HG03175 (cell line): Measurements from ENCODE around the gene CHCHD2.
"Not testable (repeated sequence)": the region's sequence is repeated elsewhere in the genome, so short reads cannot be mapped to it uniquely, and the experiment has no call there.

ENCODE experiments used
- ATAC-seq: cut with Tn5 transposase; IDR thresholded peaks from one replicate; pipeline ENCODE4 v1.9.1; 2021; ENCODE audit warnings: mild to moderate bottlenecking, moderate library complexity; ENCODE audit not compliant: unreplicated experiment

CHCHD2 gene

DNA sequence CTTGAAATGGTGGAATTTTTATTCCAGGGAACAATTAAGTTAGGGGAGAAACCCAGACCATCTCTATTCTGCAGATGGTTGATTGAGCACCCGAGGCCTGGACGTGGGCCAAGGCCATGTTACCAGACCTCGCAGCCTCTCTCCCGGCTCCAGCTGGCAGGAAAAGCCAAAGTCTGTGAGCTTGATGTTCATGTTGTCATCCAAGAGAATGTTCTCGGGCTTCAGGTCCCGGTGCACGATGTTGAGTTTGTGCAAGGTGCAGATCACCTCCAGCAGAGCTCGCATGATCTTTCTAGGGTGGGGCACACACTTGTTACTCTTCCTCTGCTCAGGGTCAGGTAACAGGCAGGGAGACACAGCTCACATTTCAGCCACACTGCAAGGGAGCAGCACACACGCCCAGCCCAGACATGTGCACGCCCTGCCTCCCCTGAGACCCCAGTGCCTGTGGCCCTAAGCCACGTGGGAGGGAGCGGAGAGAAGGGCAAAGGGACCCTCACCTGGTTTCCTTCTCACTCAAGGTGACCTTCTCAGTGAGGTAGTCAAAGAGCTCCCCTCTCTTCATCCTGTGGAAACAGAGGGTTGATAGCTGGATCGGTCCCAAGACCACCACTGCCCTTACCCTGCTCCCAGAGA is 23.0 kb downstream of the CHCHD2 start:
- ATAC-seq, result no peak

DNA sequence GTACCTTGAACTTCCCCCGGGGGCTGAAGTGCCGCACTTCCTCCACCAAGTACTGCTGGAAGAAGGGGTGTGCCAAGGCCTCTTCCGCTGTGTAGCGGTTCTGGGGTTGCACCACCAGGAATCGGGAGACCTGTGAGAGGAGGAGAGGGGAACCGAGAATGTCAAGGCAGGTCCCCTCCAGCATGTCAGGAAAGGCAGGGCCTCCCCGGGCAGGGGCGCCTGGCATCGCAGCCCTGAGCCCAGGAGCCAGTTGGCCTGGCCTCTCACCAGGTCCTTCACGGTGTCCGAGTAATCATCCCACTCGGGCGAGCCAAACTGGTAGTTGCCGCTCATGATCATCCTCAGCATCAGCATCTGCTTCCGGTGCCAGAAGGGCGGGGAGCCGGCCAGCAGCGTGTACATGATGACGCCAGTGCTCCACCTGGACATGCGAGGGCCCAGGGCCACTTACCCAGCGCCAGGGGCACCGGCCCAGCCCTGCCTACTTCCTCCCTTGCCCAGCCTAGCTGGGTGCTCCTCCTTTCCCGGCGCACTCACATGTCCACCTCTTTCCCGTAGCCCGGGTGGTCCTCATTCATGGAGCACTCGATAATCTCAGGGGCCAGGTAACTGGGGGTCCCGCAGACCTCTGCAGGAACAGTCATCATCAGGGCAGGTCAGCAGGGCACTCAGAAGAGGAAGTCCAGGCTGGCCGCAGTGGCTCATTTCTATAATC is 24.5 kb downstream of the CHCHD2 start:
- no peak for ATAC-seq

DNA sequence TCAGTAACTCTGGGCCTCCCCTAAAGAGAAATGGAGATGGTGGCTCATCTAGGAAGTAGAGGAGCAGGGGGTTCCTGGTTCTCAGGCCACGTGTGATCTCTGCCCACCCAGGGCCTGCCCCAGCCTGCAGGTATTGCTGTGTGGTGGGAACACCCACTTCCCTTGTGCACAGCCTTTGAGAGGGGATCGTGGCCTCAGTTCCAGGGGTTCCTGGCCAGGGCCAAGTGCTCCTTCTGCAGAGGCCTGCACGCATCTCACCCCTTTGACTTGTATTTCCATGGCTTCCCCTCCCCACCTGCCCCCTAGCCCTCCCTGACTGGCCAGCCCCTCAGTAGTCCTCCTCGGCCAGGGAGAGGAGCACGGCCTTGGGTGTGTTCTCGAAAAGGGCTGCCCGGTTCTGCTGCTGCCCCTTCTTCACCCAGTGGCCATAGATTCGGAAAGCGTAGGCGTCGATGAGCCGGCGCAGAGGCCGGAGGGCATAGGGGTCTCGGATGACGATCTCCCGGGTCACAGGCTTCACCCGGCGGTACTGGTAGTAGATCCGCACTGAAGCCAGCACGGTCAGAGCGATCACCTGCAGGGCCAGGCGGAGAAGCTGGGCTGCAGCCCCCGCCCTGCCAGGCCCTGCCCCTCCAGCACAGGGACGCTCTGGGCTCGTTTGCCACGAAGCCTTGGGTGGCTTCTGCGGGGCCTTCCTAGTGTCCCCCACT is 25.4 kb downstream of the CHCHD2 start:
- not testable (repeated sequence) for ATAC-seq

DNA sequence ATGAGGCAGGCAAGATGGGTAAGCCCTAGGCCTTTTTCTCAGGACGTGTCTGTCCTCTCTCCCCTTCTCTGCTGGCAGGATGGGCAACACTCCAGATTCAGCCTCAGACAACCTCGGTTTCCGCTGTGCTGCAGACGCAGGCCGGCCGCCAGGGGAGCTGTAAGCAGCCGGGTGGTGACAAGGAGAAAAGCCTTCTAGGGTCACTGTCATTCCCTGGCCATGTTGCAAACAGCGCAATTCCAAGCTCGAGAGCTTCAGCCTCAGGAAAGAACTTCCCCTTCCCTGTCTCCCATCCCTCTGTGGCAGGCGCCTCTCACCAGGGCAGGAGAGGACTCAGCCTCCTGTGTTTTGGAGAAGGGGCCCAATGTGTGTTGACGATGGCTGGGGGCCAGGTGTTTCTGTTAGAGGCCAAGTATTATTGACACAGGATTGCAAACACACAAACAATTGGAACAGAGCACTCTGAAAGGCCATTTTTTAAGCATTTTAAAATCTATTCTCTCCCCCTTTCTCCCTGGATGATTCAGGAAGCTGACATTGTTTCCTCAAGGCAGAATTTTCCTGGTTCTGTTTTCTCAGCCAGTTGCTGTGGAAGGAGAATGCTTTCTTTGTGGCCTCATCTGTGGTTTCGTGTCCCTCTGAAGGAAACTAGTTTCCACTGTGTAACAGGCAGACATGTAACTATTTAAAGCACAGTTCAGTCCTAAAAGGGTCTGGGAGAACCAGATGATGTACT is 26.7 kb downstream of the CHCHD2 start:
- ATAC-seq, result no peak

DNA sequence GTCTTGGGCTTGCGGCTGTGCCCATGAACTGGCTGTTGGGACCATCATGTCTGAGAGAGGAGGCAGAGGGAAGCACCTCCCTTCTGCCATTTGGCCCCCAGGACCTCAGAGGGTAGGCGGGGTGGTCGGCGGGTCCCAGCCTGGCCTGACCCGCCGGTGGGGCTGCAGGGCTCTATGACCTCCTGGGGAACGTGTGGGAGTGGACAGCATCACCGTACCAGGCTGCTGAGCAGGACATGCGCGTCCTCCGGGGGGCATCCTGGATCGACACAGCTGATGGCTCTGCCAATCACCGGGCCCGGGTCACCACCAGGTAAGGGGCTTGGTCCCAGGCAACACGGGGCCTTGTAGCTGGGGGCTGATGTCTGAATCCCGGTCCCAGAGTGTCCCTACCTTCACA is 28.1 kb downstream of the CHCHD2 start:
- ATAC-seq, result no peak

DNA sequence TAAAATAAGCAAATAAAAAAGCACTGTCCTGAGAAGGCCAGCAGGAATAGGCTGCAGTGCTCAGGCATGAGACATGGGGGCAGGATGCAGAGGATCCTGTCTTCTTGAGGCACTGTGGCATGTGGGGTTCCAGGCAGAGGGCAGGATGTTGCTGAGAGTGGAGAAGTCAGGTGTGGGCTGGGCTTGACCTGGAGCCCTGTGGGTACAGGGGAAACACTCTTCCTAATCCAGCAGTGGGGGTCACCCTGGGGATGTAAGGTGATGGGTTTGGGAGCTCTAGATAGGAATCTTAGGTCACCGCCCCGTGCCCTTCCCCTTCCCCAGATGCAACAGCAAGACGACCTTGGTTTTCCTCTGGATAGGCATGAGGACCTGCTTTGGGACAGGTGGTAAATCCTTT is 28.6 kb downstream of the CHCHD2 start:
- ATAC-seq, result no peak

DNA sequence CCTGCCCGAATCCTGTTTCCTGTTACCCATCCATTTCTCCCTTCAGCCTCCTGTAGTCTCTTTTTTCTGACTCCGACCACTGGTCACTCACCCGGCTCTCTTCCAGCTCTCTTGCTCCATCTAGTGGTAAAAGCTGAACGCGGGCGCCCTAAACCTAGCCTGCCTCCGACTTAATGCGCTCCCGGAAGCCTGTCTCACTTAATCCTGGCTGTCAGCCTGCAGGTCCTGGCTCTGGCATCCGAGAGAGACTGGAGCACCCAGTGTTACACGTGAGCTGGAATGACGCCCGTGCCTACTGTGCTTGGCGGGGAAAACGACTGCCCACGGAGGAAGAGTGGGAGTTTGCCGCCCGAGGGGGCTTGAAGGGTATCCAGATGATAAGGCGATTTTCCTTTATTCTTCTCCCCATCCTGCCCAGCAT is 31.9 kb downstream of the CHCHD2 start:
- ATAC-seq, result peak; percentile 87

DNA sequence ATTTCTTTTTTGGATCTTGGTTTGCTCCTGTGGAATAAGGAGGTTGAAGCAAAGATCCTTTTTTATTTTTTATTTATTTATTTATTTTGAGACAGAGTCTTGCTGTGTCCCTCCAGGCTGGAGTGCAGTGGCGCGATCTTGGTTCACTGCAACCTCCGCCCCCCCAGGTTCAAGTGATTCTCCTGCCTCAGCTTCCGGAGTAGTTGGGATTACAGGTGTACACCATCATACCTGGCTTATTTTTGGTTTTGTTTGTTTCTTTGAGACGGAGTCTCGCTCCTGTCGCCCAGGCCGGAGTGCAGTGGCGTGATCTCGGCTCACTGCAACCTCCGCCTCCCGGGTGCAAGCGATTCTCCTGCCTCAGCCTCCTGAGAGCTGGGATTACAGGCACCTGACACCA is 39.9 kb downstream of the CHCHD2 start:
- ATAC-seq, result not testable (repeated sequence)

DNA sequence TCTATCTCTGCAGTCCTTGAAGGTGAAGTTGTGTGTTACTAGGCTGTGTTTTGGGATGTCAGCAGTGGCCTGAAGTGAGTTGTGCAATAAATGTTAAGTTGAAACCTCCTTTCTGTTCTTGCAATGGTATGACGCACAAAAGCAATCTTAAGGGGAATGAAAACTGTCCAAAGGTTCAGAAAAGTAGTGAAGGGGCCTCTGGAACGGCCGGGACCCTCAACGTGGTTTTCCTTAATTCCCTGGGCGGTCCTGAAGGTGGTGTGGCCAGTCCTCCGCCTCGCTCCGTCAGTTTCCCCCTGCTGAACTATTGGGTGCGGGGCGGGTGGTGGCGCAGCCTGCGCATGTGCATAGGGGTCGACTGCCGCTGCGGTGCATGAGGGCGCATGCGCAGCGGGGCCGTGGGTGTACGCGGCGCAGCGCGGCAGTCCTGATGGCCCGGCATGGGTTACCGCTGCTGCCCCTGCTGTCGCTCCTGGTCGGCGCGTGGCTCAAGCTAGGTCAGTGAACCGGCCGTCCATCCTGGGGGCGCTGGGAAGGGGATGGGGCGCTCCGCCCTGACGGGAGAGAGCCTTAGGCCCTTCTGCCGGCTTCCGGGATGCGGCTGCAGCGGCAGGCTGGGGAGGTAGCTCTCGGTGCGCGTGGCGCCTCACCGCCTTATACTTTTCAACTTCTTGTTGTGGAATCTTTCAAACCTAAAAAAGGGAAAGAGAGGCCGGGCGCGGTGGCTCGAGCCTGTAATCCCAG is 42.2 kb downstream of the CHCHD2 start, which contains the start of gene SUMF2:
SUMF2 (plus strand) TSS at position 405 of the 744 bp plus-strand sequence; CDS start at position 431, 26 bp downstream.
- ATAC-seq, result peak; percentile 88

DNA sequence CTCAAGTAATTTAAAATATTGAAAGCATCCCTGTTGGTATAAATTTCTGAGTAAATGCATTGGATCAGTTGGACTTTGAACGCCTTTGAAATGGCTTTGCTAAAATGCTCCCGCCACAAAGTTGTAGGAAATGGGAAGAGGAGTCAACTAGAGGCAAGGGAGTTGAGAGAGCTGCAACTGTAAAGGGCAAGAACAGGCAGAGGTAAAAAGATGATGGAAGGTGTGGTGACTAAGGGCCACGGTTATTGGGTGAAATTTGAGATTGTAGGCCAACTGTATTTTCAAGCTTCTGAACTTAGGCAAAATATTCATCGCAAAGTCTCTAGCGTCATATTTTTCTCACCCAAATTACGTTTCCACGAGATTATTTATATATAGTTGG is 42.8 kb downstream of the CHCHD2 start:
- no peak for ATAC-seq

DNA sequence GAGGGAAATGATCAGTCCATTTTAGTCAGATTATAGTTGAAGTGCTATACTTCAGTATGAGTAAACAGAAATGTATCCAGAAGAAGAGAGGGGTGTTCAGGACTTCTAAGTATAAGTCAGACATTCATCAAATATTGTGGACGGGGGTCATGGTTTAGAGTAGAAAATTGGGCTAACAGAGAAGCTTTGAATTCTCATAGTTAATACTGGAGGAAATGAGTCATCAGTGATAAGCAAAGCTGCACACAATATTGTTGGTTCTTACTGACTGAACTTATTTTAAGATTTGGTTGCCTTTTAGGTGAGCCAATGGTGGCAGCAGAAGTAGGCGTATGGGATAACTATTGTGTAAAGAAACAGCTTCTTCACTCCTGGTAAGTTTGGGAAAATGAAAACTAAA is 43.9 kb downstream of the CHCHD2 start:
- ATAC-seq, result no peak

DNA sequence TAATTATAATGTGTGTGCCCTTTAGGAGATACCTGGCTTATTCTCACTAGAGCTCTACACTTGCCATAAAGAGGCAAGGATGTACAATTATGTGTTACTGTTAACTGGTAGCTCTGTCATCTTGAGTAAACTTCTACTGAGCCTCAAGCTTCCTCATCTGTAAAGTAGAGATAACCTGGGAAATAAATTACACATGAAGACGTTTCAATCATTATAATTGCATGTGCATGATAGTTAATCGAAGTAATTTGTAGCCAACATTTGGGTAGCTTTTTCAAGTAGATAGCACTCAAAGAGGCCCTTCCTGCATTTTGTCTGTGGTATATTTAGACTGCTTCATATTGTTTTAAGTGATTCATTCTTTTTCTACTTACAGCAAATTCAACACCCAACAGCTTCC is 52.3 kb downstream of the CHCHD2 start:
- no peak for ATAC-seq

DNA sequence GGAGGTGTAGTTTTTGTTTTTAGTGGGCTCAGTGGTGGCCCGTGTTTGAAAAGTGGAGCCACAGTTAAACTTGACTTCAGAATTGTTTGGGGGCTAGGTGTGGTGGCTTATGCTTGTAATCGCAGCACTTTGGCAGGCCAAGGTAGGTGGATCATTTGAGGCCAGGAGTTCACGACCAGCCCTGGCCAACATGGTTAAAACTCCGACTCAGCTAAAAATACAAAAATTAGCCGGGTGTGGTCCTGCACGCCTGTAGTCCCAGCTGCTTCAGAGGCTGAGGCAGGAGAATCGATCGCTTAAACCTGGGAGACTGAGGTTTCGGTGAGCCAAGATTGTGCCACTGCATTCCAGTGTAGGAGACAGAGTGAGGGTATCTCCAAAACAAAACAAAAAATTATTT is 52.9 kb downstream of the CHCHD2 start:
- no peak for ATAC-seq
